GM12892 (cell line): ENCODE data around the gene BOLL.

Source experiments
- POLR2A ChIP-seq: IDR thresholded peaks from 2 replicates; pipeline ENCODE4 v1.6.1; 2011; ENCODE audit warnings: low read depth, low read length, control low read depth
- POLR2AphosphoS5 ChIP-seq: IDR thresholded peaks from 2 replicates; pipeline ENCODE4 v1.6.1; 2011; ENCODE audit warnings: low read depth, low read length, control low read depth
- TAF1 ChIP-seq: IDR thresholded peaks from 2 replicates; pipeline ENCODE4 v1.6.1; 2011; ENCODE audit warnings: low read depth, mild to moderate bottlenecking, control low read depth, low read length, borderline replicate concordance

DNA sequence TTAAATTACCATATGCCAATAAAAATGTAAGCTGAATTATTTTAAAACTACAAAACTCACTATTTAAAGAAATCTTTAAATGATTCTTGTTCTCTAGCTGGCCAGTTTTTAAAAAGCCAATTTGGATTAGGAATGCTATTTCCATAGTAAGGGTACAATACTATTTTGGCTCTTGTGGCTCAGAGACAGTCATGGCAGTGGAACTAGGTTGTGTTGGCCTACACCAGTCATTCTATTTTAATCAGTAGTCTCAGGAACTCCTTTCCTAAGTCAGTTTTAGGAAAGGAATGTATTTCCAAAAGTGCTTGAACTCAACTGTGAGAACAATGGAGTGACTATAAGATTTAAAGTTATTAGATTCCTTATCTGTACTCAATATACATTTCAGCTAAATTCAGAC lies 5.9 kb downstream of the BOLL start:
- TF ChIP-seq POLR2AphosphoS5 = no peak
- TF ChIP-seq TAF1 = no peak
- TF ChIP-seq POLR2A = no peak
